PC-9 (cell line): ENCODE data around the gene CFAP161. TPM values are rescaled to one million over a fixed set of nuclear protein-coding genes. Genes with fewer than 3 reads are reported as not detected.
A peak's percentile ranks its signal among the peaks of the same experiment; 100 is the strongest.

Source experiments
- BruUV-seq: library from RNA; stranded (reverse); fragments of 400-500 nt; replicated peaks from 2 replicates; lab custom pipeline; 2021; lab: Mats Ljungman, UMichigan
- CTCF ChIA-PET: fragments of 300-600 bp; sonication (Branson Sonifier 250); formaldehyde crosslinking; loops from one replicate; lab custom pipeline; 2022; ENCODE audit warnings: antibody characterized with exemption; lab: Charles Lee
- POLR2A ChIA-PET: fragments of 300-600 bp; sonication (Branson Sonifier 250); formaldehyde crosslinking; loops from one replicate; lab custom pipeline; 2022; ENCODE audit warnings: antibody characterized with exemption; ENCODE audit not compliant: unreplicated experiment; lab: Charles Lee
- DNase-seq, 2 experiments: peaks; one replicate each; pipeline versions ENCODE4 v3.0.0 to v3.0.0-alpha.2; 2015 to 2022; ENCODE audit warnings: mixed read lengths in 1 of 2
- H2AFZ ChIP-seq: fragments of 200-600 bp; sonication (generic); 2 replicates; pipeline ENCODE4 v1.8.1; 2017; ENCODE audit warnings: antibody characterized with exemption
- H3F3A ChIP-seq: fragments of 200-600 bp; sonication (generic); 2 replicates; pipeline ENCODE4 v1.8.1; 2017; ENCODE audit warnings: antibody characterized with exemption, mild to moderate bottlenecking, low read depth; ENCODE audit not compliant: insufficient read depth
- H3K27ac ChIP-seq: fragments of 200-600 bp; sonication (generic); 2 replicates; pipeline ENCODE4 v1.6.1; 2016; ENCODE audit warnings: mixed run types
- H3K27me3 ChIP-seq: fragments of 200-600 bp; sonication (generic); 2 replicates; pipeline ENCODE4 v1.6.1; 2016; ENCODE audit warnings: low read depth, mixed run types; ENCODE audit not compliant: insufficient read depth
- H3K36me3 ChIP-seq: fragments of 200-600 bp; sonication (generic); 2 replicates; pipeline ENCODE4 v1.6.1; 2016; ENCODE audit warnings: low read depth, mixed run types
- H3K4me1 ChIP-seq: fragments of 200-600 bp; sonication (generic); replicated peaks from 2 replicates; pipeline ENCODE4 v1.6.1; 2016; ENCODE audit warnings: mixed run types; ENCODE audit not compliant: insufficient read depth
- H3K4me2 ChIP-seq: fragments of 200-600 bp; sonication (generic); 2 replicates; pipeline ENCODE4 v1.6.1; 2017; ENCODE audit warnings: mixed run types
- H3K4me3 ChIP-seq: fragments of 200-600 bp; sonication (generic); 2 replicates; pipeline ENCODE4 v1.6.1; 2016; ENCODE audit warnings: mixed run types
- H3K79me2 ChIP-seq: fragments of 200-600 bp; sonication (generic); 2 replicates; pipeline ENCODE4 v1.6.1; 2017; ENCODE audit warnings: low read depth, mixed run types
- H3K9me2 ChIP-seq: fragments of 200-600 bp; sonication (generic); 2 replicates; pipeline ENCODE4 v1.8.1; 2017; ENCODE audit warnings: mild to moderate bottlenecking; ENCODE audit not compliant: insufficient read depth
- H3K9me3 ChIP-seq: fragments of 200-600 bp; sonication (generic); 2 replicates; pipeline ENCODE4 v1.8.1; 2016; ENCODE audit warnings: low read depth; ENCODE audit not compliant: insufficient read depth
- H4K20me1 ChIP-seq: fragments of 200-600 bp; sonication (generic); 2 replicates; pipeline ENCODE4 v1.8.1; 2017; ENCODE audit not compliant: insufficient read depth
- EZH2 ChIP-seq: fragments of 200-600 bp; sonication (generic); IDR thresholded peaks from 2 replicates; pipeline ENCODE4 v1.8.0; 2017; ENCODE audit warnings: antibody characterized with exemption, low read depth
- intact Hi-C: fragments of 100-400 bp; cut with micrococcal nuclease; formaldehyde crosslinking; loops from one replicate; pipeline ENCODE4 v1.10.0; 2022; ENCODE audit not compliant: unreplicated experiment
- total RNA-seq: library from RNA; stranded (reverse); gene quantifications from 2 replicates; pipeline ENCODE4 v1.2.3, GENCODE V29; 2021
- TF ChIP-seq, protein P1 (sequence below): fragments of 200-600 bp; sonication (generic); conservative IDR thresholded peaks from 2 replicates; pipeline ENCODE4 v1.6.1; 2017; ENCODE audit warnings: mixed run types, antibody characterized with exemption, mild to moderate bottlenecking, moderate library complexity

The CFAP161 gene
- total RNA-seq, 1 experiment from 2014 or later: 1.4 TPM

DNA sequence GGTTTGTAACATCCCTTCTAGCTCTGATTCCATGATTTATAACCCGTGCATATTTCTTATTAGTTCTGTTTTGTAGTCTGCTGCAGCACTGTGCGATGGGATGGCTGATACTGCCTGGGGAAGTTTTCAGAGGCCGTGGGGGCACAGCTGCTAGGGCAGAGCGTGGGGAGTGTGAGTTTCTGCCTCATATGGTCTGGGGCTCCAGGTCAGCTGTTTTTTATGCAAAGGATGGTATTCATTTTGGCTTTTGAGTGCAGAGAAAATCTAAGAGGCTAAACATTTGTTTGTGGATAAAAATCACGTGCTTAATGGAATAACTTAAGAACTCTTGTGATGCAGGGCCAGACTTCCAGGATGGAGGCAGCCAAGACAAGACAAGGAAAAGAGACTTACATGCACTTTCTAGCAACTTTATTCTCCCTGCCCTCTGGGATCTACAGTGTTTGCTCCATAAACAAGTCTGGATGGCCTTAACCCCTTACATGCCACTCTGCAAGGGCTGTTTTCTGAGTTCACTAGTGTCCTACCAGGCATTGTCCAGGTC is 45.5 kb upstream of the CFAP161 start:
- no peak overlapping the region for H3K4me2 ChIP-seq
- H3K9me2 ChIP-seq: no peaks in the 10 kb centered on the region
- H3K4me3 ChIP-seq: no peak overlapping the region
- H3K27ac ChIP-seq: no peak overlapping the region
- DNase-seq: no peak
- H4K20me1 ChIP-seq: no peaks in the 10 kb centered on the region
- no peaks in the 10 kb centered on the region for H3K79me2 ChIP-seq
- TF ChIP-seq, protein P1, sequence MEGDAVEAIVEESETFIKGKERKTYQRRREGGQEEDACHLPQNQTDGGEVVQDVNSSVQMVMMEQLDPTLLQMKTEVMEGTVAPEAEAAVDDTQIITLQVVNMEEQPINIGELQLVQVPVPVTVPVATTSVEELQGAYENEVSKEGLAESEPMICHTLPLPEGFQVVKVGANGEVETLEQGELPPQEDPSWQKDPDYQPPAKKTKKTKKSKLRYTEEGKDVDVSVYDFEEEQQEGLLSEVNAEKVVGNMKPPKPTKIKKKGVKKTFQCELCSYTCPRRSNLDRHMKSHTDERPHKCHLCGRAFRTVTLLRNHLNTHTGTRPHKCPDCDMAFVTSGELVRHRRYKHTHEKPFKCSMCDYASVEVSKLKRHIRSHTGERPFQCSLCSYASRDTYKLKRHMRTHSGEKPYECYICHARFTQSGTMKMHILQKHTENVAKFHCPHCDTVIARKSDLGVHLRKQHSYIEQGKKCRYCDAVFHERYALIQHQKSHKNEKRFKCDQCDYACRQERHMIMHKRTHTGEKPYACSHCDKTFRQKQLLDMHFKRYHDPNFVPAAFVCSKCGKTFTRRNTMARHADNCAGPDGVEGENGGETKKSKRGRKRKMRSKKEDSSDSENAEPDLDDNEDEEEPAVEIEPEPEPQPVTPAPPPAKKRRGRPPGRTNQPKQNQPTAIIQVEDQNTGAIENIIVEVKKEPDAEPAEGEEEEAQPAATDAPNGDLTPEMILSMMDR: no peak
- TF ChIP-seq EZH2: no peak
- H2AFZ ChIP-seq: no peak overlapping the region
- CTCF ChIA-PET: no interaction called here
- H3K36me3 ChIP-seq: no peaks in the 10 kb centered on the region
- no peaks in the 10 kb centered on the region for H3K9me3 ChIP-seq
- intact Hi-C loops: loop anchor here (10.0 kb wide), 1 partner anchor 424 kb away; no protein-coding TSS in a partner anchor
- no peaks in the 10 kb centered on the region for H3K27me3 ChIP-seq
- POLR2A ChIA-PET: no interaction called here
- peaks cover 3% of the 10 kb centered on the region; the same call in 1 of the 2 replicates for H3F3A ChIP-seq
- BruUV-seq: no TSS peak
- H3K4me1 ChIP-seq: peaks cover 9% of the 10 kb centered on the region

DNA sequence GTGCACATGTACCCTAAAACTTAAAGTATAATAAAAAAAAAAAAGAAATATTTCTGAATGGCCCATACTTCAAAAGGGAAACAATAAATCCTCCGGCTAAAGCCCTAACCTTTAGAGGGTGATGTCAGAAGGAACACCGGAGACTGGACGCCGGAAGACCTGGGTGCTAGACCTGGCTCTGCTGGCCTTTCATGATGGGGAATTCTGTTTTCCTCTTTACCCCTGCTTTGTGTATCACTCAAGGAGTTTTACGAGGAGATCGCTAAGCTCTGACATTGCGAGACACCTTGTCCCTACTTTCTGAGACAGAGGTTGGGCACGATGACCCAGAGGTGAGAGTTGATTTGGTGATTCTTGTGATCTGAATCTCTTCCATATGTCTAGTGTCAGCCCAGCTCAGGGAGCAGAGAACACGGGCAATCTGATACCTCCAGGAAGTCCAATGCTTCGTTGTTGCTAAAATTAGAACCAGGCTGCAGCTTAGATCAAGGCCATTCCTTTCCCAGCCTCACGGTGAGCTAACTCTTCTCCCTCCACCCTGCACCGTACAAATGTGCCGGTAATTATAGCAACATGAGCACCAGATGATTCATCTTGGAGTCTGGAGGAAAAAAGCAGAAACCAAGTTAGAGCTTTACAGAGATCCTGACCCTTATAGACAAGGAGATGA is 42.0 kb upstream of the CFAP161 start:
- peak overlapping the region; percentile 25; the same call in 1 of the 2 replicates for H2AFZ ChIP-seq
- TF ChIP-seq, protein P1: no peak
- TF ChIP-seq EZH2: no peak
- no peak overlapping the region for H3K4me3 ChIP-seq
- DNase-seq: peak; percentile 35 to 60
- peaks cover 3% of the 10 kb centered on the region; the same call in 1 of the 2 replicates for H3F3A ChIP-seq
- no peak overlapping the region for H3K27ac ChIP-seq
- CTCF ChIA-PET: interaction anchor here (0.6 kb wide), 1 partner anchor 183 kb away, joined by 4 read pairs; no protein-coding TSS in a partner anchor
- no peaks in the 10 kb centered on the region for H3K27me3 ChIP-seq
- POLR2A ChIA-PET: interaction anchor here (0.5 kb wide), 1 partner anchor 90 kb away, joined by 3 read pairs; no protein-coding TSS in a partner anchor
- H3K4me2 ChIP-seq: peak overlapping the region; percentile 55
- intact Hi-C loops: no loop called here
- peaks cover 9% of the 10 kb centered on the region for H3K4me1 ChIP-seq
- H4K20me1 ChIP-seq: no peaks in the 10 kb centered on the region
- H3K9me2 ChIP-seq: no peaks in the 10 kb centered on the region
- no TSS peak for BruUV-seq
- no peaks in the 10 kb centered on the region for H3K79me2 ChIP-seq
- no peaks in the 10 kb centered on the region for H3K9me3 ChIP-seq
- no peaks in the 10 kb centered on the region for H3K36me3 ChIP-seq

DNA sequence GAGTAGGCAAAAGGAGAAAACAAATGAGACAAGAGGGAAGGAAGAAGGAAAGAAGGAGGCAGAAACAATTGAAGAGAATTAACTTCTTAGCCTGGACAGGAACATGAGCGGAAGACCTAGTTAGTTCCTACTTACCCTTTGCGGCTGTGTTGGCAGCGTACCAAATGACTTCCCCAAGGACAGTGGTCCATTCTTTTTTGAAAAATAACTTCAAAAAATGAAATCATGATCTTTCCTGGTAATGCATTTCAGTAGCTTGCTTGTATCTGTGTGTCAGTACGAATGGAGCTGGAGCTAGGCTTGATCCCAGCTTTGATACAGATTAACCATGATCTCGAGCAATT is 41.5 kb upstream of the CFAP161 start:
- intact Hi-C loops: no loop called here
- POLR2A ChIA-PET: no interaction called here
- H3F3A ChIP-seq: peaks cover 3% of the 10 kb centered on the region; the same call in 1 of the 2 replicates
- CTCF ChIA-PET: interaction anchor here (0.6 kb wide), 1 partner anchor 183 kb away, joined by 4 read pairs; no protein-coding TSS in a partner anchor
- no peaks in the 10 kb centered on the region for H3K9me2 ChIP-seq
- no TSS peak for BruUV-seq
- no peaks in the 10 kb centered on the region for H3K79me2 ChIP-seq
- H2AFZ ChIP-seq: no peak overlapping the region; the same call in 1 of the 2 replicates
- no peaks in the 10 kb centered on the region for H4K20me1 ChIP-seq
- no peak overlapping the region for H3K4me3 ChIP-seq
- 0 out of 2 replicates have a peak, but pooled peaks cover 5% of the 10 kb centered on the region for H3K27me3 ChIP-seq
- no peaks in the 10 kb centered on the region for H3K36me3 ChIP-seq
- TF ChIP-seq, protein P1: no peak
- TF ChIP-seq EZH2: no peak
- peak overlapping the region; percentile 55 for H3K4me2 ChIP-seq
- no peaks in the 10 kb centered on the region for H3K9me3 ChIP-seq
- H3K4me1 ChIP-seq: peaks cover 9% of the 10 kb centered on the region
- no peak overlapping the region for H3K27ac ChIP-seq
- DNase-seq: no peak
